GM12878 (cell line): Measurements from ENCODE around the gene TRAPPC12.

Experiments used
- HDAC2 ChIP-seq: fragments of 200-600 bp; sonication (generic); IDR thresholded peaks from 2 replicates; pipeline ENCODE4 v1.6.1; 2017
- IKZF1 ChIP-seq: fragments of 450-650 bp; conservative IDR thresholded peaks from 2 replicates; pipeline ENCODE4 v1.6.1; 2017; ENCODE audit warnings: antibody characterized with exemption, mild to moderate bottlenecking
- SIN3A ChIP-seq: IDR thresholded peaks from 2 replicates; pipeline ENCODE4 v1.6.1; 2012; ENCODE audit warnings: low read depth, low read length, improper control_type of control experiment
- STAT1 ChIP-seq: fragments of 450-650 bp; conservative IDR thresholded peaks from 2 replicates; pipeline ENCODE4 v1.6.1; 2014; ENCODE audit warnings: antibody characterized with exemption, mild to moderate bottlenecking
- ZNF24 ChIP-seq: fragments of 450-650 bp; IDR thresholded peaks from 2 replicates; pipeline ENCODE4 v1.6.1; 2017; ENCODE audit warnings: antibody characterized with exemption, mild to moderate bottlenecking
- TF ChIP-seq, protein P1 (sequence below), 3 experiments: IDR thresholded peaks in 2 of 3; conservative IDR thresholded peaks in 1 of 3; 2 replicates each; pipeline ENCODE4 v1.5.1; 2011; ENCODE audit warnings: low read depth in 3 of 3, low read length in 3 of 3, mild to moderate bottlenecking in 3 of 3, control low read depth in 2 of 3, moderate library complexity in 2 of 3, inconsistent platforms in 1 of 3, mixed read lengths in 1 of 3; ENCODE audit not compliant: control insufficient read depth in 2 of 3, insufficient read depth in 1 of 3; ENCODE audit errors: extremely low read depth in 1 of 3
- TF ChIP-seq, protein P2 (sequence below): IDR thresholded peaks from 2 replicates; pipeline ENCODE4 v1.6.1; 2012; ENCODE audit warnings: mild to moderate bottlenecking, low read depth, low read length
- TF ChIP-seq, protein P3 (sequence below): IDR thresholded peaks from 2 replicates; pipeline ENCODE4 v1.6.1; 2012; ENCODE audit warnings: low read depth, low read length, improper control_type of control experiment

DNA sequence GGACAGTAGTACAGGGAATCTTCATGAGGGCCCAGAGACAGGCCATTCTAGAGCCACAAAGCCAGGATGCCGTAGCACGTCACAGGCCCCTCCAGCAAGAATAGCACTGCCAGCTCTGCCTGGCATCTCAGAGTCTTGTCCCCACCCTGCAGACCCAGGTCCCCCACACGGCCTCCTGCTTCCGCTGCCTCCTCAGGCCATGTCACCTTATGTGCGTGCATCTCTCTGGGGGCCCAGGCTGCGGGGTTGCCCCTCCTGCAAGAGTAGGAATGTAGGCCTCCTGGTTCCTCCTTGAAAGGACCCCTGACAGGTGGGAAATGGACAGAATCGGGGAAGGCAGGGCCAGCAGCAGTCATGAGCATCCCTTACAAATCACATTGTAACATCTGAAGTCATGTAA is 90.0 kb downstream of the TRAPPC12 start:
- TF ChIP-seq, protein P1, sequence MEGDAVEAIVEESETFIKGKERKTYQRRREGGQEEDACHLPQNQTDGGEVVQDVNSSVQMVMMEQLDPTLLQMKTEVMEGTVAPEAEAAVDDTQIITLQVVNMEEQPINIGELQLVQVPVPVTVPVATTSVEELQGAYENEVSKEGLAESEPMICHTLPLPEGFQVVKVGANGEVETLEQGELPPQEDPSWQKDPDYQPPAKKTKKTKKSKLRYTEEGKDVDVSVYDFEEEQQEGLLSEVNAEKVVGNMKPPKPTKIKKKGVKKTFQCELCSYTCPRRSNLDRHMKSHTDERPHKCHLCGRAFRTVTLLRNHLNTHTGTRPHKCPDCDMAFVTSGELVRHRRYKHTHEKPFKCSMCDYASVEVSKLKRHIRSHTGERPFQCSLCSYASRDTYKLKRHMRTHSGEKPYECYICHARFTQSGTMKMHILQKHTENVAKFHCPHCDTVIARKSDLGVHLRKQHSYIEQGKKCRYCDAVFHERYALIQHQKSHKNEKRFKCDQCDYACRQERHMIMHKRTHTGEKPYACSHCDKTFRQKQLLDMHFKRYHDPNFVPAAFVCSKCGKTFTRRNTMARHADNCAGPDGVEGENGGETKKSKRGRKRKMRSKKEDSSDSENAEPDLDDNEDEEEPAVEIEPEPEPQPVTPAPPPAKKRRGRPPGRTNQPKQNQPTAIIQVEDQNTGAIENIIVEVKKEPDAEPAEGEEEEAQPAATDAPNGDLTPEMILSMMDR (IDR thresholded peaks at IDR 0.05 in 2 of 3, conservative IDR thresholded peaks at IDR 0.05 in 1 of 3; ENCODE audit: control insufficient read depth in 2 of 3, extremely low read depth in 1 of 3, insufficient read depth in 1 of 3, low read depth in 3 of 3, low read length in 3 of 3) = no peak
- TF ChIP-seq ZNF24 = no peak
- no peak for TF ChIP-seq IKZF1
- no peak for TF ChIP-seq HDAC2
- TF ChIP-seq SIN3A = no peak
- TF ChIP-seq, protein P2, sequence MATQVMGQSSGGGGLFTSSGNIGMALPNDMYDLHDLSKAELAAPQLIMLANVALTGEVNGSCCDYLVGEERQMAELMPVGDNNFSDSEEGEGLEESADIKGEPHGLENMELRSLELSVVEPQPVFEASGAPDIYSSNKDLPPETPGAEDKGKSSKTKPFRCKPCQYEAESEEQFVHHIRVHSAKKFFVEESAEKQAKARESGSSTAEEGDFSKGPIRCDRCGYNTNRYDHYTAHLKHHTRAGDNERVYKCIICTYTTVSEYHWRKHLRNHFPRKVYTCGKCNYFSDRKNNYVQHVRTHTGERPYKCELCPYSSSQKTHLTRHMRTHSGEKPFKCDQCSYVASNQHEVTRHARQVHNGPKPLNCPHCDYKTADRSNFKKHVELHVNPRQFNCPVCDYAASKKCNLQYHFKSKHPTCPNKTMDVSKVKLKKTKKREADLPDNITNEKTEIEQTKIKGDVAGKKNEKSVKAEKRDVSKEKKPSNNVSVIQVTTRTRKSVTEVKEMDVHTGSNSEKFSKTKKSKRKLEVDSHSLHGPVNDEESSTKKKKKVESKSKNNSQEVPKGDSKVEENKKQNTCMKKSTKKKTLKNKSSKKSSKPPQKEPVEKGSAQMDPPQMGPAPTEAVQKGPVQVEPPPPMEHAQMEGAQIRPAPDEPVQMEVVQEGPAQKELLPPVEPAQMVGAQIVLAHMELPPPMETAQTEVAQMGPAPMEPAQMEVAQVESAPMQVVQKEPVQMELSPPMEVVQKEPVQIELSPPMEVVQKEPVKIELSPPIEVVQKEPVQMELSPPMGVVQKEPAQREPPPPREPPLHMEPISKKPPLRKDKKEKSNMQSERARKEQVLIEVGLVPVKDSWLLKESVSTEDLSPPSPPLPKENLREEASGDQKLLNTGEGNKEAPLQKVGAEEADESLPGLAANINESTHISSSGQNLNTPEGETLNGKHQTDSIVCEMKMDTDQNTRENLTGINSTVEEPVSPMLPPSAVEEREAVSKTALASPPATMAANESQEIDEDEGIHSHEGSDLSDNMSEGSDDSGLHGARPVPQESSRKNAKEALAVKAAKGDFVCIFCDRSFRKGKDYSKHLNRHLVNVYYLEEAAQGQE = no peak
- TF ChIP-seq STAT1 = no peak
- TF ChIP-seq, protein P3, sequence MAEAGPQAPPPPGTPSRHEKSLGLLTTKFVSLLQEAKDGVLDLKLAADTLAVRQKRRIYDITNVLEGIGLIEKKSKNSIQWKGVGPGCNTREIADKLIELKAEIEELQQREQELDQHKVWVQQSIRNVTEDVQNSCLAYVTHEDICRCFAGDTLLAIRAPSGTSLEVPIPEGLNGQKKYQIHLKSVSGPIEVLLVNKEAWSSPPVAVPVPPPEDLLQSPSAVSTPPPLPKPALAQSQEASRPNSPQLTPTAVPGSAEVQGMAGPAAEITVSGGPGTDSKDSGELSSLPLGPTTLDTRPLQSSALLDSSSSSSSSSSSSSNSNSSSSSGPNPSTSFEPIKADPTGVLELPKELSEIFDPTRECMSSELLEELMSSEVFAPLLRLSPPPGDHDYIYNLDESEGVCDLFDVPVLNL = no peak
